ENCODE results near the gene ZNF628.
A peak's percentile ranks its signal among the peaks of the same experiment; 100 is the strongest.

The ZNF628 gene

DNA sequence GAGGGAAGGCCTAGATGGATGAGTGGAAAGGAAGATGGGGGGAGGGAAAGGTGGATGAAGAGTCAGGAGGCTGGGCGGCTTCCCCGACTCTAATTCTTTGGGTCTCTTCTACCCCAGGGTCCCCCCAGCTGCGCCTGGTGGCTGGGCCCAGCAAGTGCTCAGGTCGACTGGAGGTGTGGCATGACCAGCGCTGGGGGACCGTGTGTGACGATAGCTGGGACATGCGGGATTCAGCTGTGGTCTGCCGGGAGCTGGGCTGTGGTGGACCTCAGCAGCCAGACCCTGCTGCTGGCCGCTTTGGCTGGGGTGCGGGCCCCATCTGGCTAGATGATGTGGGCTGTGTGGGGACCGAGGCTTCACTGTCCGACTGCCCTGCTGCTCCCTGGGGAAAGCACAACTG is 21.3 kb downstream of the ZNF628 start:
- no peak for DNase-seq (ENCODE audit: low read depth in 2 of 2)

DNA sequence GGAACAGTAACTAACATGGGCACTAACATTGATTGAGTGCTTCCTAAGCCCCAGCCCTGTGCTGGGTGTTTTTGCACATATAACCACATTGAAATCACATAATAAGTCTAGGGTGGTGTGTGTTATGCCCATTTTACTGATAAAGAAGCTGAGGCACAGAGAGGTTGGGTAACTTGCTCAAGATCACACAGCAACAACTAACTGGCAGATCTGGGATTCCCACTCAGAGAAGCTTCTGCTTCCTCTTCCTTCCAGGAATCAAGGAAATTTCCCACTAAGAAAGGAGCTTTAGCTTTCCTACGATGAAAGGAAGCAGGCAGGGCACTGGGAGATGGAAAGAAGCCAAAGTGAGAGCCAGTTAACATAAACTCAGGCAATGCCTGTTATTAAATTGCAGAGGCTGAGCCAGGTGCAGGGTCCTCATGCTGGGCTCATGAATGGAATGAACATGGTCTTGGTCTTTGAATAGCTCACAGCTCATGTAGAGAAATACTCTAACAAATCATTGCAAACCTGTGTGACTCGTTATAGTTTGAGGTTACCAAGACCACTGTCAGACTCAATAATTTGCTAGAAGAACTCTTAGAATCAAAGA is 21.9 kb downstream of the ZNF628 start:
- no peak for DNase-seq (ENCODE audit: low read depth in 2 of 2)

DNA sequence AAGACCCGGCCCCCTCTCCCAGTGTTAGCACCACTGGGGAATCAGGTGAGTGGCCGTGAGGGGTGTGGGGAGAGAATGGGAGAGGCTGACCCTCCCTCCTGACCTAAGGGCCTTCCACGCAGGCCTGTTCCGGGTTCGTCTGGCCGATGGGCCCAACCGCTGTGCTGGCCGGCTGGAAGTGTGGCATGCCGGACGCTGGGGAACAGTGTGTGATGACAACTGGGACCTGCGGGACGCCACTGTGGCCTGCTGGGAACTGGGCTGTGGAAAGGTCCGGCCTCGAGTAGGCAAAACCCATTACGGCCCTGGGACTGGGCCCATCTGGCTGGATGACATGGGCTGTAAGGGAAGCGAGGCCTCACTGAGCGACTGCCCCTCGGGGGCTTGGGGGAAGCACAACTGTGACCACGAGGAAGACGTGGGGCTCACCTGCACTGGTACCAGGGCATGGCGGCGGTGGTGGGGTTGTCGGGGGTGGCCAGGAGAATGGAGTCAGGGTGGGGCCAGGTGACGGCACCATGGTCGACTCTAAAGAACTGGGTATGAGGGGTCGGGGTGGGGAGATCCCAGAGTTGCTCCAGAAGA is 24.0 kb downstream of the ZNF628 start:
- DNase-seq (ENCODE audit: low read depth in 2 of 2) = no peak

DNA sequence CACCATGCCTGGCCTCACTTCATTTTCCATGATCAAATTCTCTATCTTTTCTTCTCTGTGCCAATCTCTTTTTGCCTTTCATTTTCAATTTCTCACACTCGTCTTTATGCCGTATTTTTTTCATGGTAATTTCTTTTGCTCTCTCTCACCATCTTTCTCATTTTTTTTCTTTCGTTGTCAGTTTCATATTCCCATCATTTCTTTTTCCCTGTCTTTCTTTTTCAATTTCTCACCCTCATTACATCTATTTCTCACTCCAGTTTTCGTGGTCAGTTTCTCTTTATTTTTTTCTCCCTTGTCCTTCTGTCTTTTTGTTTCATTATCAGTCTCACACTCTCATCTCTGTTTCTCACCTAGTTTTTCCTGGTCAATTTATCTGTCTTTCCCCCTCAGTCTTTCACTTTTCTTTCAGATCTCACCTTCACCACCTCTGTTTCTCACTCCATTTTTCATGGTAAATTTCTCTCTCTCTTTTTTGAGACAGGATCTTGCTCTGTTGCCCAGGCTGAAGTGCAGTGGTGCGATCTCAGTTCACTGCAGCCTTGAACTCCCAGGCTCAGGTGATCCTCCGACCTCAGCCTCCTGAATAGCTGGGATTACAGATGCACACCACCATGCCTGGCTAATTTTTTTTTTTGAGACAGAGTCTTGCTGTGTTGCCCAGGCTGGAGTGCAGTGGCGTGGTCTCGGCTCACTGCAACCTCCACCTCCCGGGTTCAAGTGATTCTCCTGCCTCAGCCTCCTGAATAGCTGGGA is 26.0 kb downstream of the ZNF628 start:
- DNase-seq (ENCODE audit: low read depth in 2 of 2) = no peak

DNA sequence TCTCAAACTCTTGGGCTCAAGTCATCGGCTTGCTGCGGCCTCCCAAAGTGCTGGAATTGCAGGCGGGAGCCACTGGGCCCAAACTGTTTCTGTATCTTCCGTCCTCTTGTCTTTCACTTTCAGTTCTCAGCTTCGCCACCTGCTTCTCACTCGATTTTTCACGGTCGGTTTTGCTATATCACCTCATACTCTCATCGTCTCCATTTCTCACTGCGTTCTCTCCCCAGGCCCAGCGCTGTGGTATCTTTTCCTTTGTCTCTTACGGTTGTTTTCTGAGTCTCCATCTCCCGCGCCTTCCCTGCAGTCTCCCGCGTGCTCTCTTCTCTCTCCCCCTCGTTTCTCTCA is 26.7 kb downstream of the ZNF628 start:
- DNase-seq (ENCODE audit: low read depth in 2 of 2) = no peak

DNA sequence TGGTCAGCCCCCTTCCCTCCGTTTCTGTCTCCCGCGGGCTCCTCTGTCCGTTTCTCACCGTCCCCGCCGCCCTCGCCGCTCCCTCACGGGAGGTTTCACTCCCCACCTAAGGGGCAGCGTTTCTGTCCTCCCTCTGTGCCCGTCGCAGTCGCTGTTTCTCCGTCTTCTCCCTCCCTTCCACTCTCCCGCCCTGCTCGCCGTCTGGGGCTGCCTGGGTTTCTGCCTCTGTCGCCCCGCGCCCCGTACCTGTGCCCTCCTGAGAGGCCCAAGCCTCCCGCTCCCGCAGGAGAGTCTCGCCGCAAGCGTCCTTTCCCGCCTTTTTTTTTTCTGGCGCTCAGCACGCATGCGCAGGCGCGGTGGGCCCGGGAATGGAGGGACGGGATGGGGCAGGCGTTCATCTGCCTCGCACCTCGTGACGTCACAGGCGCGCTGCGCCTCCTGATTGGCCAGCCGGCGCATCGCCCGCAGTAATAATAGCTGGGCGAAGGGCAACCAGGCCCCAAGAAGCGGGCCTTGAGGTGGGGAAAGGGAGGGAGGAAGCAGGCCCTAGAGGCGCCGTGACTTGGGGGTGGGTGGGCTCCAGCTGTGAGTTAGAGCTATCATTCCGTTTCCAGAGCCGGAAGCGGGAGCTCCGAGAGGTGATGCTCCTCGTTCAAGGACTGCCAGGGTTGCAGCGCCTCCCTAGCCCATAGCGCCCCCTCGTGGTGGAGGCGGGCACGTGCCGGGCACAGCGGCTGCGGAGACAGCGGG is 27.3 kb downstream of the ZNF628 start:
- DNase-seq (ENCODE audit: low read depth in 2 of 2) = peak; percentile 93 to 96

DNA sequence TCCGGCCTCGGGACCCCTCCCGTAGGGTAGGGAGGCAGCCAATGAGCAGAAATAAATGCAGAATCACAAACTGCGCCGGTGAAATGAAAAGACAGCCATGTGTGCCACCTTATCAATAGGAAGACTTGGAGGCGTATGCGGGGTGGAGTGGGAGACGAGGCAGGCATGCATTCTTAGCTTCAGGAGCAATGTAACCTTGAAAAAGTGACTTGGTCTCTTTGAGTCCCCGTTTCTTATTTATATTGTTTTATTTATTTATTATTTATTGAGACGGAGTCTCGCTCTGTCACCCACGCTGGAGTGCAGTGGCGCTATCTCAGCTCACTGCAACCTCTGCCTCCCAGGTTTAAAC is 27.8 kb downstream of the ZNF628 start:
- no peak for DNase-seq (ENCODE audit: low read depth in 2 of 2)

DNA sequence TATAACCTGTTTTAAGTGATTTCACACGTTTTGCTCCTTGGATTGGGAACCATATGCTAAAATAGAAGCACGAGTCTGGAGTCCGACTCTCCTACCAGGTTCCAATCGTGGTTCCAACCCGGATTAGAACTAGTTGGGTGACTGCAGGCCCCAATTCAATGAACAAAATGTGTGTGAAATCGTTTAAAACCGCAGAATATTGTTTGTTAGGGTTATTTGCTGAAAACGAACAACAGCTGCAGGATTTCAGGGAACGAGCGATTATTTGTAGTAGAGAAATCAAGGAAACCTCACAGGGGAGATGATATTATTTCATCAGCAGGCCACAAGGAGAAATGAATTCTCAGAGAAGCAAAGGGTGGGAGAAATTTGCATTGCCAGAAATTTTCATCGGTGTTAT is 28.6 kb downstream of the ZNF628 start:
- no peak for DNase-seq (ENCODE audit: low read depth in 2 of 2)

DNA sequence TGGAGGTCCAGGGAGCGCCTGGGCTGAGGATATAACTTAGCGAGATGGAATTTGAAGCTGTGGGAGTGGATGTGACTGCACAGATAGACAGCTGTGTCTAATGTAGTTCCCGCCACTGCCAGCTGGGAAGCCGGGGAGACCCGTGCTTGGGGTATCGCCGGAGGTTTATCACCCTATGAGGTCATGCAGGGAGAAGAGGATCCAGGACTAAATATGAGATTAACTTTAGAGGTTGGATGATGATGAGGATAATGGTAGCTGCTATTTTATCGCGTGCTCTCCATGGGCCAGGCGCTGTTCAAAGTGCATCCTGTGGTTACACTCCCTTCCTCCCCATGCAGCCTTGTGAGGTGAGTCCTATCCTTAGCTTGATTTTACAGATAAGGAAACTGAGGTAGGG is 31.7 kb downstream of the ZNF628 start:
- no peak for DNase-seq (ENCODE audit: low read depth in 2 of 2)

DNA sequence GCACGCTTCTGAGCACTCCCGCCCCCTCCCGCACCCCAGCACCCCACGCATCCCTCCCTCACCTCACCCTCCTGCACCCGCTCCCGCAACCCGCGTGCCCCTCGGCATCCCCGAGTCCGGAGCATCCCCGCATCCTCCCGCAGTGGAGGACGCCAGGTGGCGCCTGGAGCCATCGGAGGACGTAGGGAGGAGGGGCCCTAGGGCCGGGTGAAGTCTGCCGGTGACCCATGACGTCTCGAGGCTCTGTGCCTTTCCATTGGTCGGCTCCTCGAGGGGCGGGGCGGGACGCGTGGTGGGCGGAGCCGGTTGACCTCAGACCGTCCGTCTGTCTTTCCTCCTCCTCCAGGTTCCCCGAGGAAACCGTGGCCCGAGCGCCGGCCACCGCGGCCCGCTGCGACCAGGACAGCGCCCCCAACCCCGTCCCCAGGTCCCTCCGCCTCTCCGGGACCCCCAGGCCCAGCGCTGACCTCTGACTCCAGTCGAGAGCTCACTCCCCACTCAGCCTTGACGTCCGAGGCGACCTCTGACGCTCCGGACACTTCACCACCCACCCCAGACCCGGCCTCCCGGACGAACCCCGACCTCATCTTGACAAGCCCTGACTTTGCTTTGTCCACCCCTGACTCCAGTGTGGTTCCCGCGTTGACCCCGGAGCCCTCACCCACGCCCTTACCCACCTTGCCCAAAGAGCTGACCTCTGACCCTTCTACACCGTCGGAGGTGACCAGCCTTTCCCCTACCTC is 40.6 kb downstream of the ZNF628 start:
- peak; percentile 86 to 88 for DNase-seq (ENCODE audit: low read depth in 2 of 2)

DNA sequence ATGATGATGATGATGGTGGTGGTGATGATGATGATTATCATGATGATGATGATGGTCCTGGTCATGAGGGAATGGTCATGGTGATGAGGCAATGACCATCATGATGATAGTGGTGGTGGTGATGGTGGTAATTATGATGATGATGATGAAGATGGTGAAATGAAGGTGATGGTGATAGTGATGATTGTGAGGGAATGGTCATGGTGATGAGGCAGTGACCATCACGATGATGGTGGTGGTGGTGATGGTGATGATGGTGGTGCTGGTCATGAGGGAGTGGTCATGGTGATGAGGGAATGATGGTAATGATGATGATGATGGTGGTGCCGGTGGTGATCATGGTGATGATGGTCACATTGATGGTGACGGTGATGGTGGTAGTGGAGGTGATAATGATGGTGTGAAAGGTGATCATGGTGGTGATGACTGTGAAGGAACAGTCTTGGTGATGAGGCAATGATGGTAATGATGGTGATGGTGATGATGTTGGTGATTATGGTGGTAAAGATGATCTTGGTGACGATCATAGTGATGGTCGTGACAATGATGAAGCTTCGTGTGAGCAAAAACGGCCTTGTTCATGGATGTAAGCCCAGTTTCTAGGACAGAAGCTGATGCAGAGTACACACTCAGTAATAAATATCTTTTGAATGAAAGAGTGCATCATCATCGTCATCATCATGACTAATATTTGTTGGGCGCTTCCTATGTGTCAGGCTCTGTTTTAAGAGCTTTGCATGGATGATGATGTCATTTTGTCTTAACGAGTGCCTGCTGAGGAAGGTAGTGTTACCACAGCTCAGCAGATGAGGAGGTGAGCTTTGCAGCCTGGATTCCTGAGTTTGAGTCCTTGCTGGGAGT is 43.3 kb downstream of the ZNF628 start:
- DNase-seq (ENCODE audit: low read depth in 2 of 2) = no peak

DNA sequence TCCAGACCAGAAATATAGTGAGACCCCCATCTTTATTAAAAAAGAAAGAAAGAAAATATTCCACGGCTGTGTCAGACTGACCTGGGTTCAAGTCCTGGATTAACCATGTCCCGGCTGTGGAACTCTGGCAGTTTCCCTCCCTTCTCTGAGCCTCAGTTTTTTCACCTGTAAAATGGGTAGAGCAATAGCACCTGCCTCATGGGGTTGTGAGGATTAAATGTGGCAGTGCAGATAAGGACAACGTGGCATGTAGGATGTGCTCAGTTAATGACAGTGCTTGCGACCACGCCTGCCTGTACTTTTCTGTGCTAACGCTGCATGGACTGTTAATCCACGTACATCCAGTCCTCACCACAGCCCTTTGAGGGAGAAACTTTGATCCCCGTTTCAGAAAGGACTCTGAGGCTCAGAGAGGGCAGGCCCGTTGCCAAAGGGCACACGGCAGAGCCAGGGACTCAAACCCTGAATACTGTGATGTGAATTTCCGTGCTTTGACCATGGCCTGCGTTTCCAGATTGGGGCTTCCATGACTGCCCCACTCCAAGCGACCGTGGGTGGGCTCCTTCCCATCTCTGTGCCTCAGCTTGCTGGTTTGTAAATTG is 44.4 kb downstream of the ZNF628 start:
- DNase-seq (ENCODE audit: low read depth in 2 of 2) = no peak

DNA sequence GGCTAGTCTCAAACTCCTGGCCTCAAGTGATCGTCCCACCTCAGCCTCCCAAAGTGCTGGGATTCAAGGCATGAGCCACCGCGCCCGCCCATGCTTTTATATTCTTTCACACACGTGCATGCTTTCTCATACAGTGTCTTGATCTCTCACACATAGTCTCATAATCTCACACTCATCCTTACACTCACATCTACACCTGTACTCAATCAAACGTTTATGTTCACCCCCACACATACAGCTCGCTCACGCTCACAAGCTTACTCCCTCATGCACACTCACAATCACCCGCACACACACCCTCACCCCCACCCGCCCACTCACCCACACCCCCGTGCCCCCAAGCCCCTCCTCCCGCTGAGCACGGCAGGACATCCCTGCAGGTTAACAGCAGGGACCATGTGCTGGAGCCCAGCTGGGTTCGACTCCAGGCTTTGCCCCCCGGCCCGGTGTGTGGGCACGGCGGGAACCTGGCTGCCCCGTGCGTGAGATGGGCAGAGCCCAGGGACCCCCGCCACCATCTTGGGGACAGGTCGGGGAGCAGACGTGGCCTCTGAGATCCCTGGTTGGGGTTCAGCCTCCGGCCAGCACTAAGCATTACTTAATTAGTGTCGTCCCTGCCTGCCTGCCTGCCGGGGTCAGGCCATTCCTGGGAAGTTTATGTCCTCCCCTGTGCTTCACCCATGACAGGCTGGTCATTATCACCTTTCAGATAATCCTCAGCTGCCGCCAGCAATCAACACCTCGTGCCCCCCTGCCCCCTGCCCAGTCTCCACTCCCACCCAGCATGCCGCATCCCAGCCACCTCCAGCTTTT is 49.1 kb downstream of the ZNF628 start:
- no peak for DNase-seq (ENCODE audit: low read depth in 2 of 2)

DNA sequence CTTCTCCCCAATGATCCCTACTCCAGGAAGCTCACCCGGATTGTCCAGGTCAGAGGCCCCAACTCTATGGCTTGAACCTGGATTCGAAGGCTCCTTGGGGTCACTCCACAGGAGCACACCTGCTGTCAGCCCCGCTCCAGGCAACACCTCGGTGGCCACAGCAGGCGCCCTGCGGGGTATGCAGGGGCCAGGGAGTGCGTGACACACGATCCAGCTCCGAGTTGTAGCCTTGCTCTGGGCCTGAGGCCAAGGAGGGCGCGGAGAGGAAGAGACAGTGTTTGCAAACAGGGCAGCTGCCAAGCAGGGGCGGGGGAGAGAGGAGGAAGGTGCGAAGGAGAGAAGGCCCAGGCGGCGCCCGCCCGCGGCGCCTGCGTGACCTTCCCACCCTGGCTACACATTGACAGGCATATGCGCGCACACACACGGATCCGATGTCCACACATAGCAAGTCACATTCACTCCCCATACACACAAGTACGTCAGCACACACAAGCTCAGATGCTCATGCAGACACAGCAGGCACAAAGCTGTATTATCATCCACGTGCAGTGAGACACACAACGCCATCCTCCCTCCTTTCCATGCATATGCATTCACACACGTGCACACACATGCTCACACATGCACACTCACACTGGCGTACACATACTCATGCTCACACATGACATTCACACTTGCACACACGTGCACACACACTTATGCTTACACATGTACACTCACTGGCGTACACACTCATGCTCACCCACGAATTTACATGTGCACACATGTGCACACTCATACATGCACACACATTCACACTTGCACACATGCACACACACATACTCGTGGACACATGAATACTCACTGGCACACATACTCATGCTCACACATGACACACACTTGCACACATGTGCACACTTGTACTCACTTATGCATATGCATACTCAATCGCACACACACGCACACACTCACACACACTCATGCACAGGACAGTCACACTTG is 50.1 kb downstream of the ZNF628 start:
- no peak for DNase-seq (ENCODE audit: low read depth in 2 of 2)

DNA sequence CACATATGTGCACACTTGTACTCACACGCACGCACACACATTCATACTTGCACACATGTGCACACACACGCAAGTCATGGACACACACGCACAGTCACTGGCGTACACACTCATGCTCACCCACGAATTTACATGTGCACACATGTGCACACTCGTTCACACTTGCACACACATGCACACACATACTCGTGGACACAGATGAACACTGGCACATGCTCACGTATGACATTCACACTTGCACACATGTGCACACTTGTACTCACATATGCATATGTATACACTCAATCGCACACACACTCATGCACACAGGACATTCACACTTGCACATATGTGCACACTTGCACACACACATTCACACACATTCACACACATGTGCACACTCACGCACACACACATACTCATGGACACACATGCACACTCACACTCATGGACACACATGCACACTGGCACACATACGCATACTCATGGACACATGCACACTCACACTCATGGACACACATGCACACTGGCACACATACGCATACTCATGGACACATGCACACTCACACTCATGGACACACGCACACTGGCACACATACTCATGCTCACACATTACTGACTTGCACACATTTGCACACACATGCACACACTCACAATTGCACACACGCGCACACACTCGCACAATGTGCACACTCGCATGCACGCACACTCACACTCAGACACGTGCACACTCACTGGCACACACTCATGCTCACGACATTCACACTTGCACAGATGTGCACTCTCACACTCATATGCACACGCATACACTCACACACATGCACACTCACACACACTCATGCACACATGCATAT is 51.0 kb downstream of the ZNF628 start:
- DNase-seq (ENCODE audit: low read depth in 2 of 2) = no peak

DNA sequence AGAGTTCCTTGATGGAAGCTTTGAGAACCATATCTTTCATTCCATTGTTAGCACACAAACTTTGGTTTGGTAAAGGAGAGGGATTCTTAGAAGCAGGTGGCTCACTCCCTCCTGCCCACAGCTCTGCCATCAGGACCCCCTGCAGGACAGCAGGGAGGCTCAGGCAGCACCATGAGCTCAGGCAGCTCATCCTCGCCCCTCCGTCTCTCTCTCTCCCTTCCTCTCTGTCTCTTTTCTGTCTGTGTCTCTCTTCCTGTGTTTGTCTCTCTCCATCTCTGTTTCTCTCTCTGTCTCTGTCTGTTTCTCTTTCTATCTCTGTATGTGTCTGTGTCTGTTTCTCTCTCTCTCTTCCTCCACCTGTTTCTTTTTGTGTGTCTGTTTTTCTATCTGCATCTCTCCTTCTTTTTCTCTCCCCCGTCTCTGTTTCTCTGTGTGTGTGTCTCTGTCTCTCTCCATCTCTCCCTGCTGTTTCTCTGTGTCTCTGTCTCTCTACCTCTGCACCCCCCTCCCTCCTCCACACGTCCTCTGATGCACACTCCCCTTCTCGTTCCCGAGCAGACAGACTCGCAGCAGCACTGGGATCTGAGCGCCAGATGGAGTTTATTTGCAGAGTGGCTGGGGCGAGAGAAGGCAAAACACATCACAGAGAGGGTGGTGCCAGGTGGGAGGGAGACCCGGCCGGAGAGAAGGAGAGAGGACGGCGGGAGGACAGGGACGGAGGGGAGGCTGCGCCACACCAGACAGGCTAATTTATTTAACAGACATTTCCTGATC is 51.8 kb downstream of the ZNF628 start:
- no peak for DNase-seq (ENCODE audit: low read depth in 2 of 2)

DNA sequence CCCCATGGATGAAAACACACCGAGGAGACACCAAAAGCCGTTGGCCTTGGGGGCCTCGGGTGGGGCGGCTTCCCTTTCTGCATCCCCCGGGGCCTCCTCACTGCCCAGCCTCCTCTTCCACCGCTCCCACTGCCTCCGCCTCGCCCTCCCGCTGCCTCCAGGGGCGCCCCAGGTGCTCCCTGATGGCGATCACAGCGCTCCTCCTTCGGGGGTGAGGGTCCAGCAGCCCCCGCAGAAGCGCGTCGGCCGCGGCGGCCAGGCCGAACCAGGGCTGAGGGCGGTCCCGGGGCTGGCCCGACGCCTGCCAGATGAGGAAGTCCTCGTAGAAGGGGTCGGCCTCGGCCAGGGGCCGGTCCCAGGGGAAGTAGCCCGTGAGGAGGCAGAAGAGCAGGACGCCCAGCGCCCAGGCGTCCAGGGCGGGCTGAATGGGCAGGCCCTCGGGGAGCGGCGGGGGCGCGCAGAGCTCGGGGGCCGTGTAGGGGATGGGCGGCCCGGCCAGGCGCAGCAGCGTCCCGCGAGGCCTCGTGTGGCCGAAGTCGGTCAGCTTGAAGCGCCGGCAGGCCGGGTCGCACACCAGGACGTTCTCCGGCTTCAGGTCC is 53.3 kb downstream of the ZNF628 start:
- DNase-seq (ENCODE audit: low read depth in 2 of 2) = no peak
